Stimulated activated naive B cell treated with anti-CD40 and anti-IgM and Interleukin-4, amounts not matched to agents 10 μg/mL and 1 μg/mL and 100 μg/mL, for 72 hours (primary cell): Measurements from ENCODE around the gene INHA.
A peak's percentile ranks its signal among the peaks of the same experiment; 100 is the strongest.

ENCODE experiments used
- ATAC-seq, 2 donors: fragments of 150-1000 bp; cut with Tn5 transposase; replicated peaks; 2 replicates each; pipeline ENCODE4 v1.10.0; 2021; ENCODE audit warnings: moderate library complexity in 1 of 2
- DNase-seq: peaks from one replicate; pipeline ENCODE4 v3.0.0; 2021
- H3K27ac Mint-ChIP-seq: one replicate; pipeline ENCODE4 v1.8.0; 2022; ENCODE audit warnings: mild to moderate bottlenecking, mixed read lengths
- H3K27me3 Mint-ChIP-seq, 2 donors: one replicate each; pipeline ENCODE4 v1.8.0; 2022; ENCODE audit warnings: mixed read lengths in 2 of 2
- H3K36me3 Mint-ChIP-seq, 2 donors: one replicate each; pipeline ENCODE4 v1.8.0; 2022; ENCODE audit warnings: mixed read lengths in 2 of 2, mild to moderate bottlenecking in 1 of 2
- H3K4me1 Mint-ChIP-seq, 2 donors: one replicate each; pipeline ENCODE4 v1.8.0; 2022; ENCODE audit warnings: mixed read lengths in 2 of 2, mild to moderate bottlenecking in 1 of 2
- H3K4me3 Mint-ChIP-seq, 2 donors: one replicate each; pipeline ENCODE4 v1.8.0; 2022; ENCODE audit warnings: mild to moderate bottlenecking in 2 of 2, mixed read lengths in 2 of 2, moderate library complexity in 1 of 2
- H3K9me3 Mint-ChIP-seq, 2 donors: one replicate each; pipeline ENCODE4 v1.8.0; 2022; ENCODE audit warnings: mixed read lengths in 2 of 2, mild to moderate bottlenecking in 1 of 2

The INHA gene

DNA sequence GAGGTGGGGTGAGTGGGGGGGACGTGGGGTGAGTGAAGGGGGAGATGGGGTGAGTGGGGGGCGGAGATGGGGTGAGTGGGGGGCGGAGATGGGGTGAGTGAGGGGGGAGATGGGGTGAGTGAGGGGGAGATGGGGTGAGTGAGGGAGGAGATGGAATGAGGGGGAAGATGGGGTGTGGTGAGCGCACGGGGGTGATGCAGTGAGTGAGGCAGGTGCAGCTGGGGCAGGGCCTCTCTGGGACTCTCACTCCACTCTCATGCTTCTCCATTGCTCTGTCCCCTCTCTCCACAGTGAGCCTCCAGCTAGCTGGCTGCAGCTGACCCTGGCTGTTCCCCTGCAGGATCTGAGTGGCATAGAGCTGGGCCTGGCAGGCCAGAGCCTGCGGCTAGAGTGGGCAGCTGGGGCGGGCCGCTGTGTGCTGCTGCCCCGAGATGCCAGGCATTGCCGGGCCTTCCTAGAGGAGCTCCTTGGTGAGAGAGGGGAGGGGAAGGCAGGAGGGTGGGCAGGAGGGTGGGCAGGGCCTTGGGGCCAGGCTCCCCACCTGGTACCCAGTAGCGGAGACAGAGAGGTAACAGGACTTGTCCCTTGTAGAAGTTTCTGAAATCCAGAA, 41.5 kb downstream of the INHA start:
- Mint-ChIP-seq H3K4me3 (no peak overlapping the region), H3K27ac (no peak overlapping the region), H3K27me3 (no peaks in the 10 kb centered on the region)

DNA sequence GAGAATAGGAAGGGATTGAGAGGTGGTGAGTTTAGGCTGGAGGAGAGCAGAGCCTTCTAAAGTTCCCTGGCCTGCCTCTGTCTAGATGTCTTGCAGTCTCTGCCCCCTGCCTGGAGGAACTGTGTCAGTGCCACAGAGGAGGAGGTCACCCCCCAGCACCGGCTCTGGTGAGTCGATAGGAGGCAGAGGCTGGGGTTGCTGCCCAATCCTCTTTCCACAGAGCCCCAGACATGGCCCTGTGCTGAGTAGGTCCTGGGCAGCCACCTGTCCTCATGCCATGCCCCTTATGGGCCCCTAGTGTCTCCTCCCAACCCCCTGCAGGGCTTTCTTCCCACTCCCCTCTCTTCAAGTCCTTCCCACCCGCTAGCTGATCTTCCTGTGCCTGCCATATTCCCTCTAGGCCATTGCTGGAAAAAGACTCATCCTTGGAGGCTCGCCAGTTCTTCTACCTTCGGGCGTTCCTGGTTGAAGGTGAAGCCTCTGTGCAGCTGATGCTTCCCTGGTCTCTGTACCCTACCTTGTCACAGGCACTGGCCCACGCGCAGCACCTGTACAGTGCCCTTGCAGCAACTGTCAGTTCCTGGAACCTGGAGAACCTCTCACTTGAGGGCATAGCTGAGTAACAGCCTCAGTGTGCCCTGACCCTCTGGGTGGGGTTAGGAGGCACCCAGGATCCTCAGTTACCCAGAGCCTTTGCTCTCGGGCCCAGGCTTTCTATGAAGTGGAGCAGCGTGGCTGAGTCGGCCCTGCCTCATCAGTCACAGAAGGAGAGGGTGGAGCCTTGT, 42.2 kb downstream of the INHA start:
- Mint-ChIP-seq H3K9me3 (no peaks in the 10 kb centered on the region), H3K4me3 (no peak overlapping the region), H3K27me3 (no peaks in the 10 kb centered on the region), H3K36me3 (peaks cover 42 to 65% of the 10 kb centered on the region in 2 donors), H3K27ac (no peak overlapping the region), H3K4me1 (peaks cover 6 to 12% of the 10 kb centered on the region in 2 donors)
- DNase-seq: no peak
- ATAC-seq: no peak

More for the DNA sequence above, 41.5 kb downstream of the INHA start:
- DNase-seq (no peak), ATAC-seq (no peak)
- H3K36me3 Mint-ChIP-seq: peaks cover 45 to 70% of the 10 kb centered on the region in 2 donors
- no peaks in the 10 kb centered on the region for H3K9me3 Mint-ChIP-seq
- peaks cover 6 to 12% of the 10 kb centered on the region in 2 donors for H3K4me1 Mint-ChIP-seq

DNA sequence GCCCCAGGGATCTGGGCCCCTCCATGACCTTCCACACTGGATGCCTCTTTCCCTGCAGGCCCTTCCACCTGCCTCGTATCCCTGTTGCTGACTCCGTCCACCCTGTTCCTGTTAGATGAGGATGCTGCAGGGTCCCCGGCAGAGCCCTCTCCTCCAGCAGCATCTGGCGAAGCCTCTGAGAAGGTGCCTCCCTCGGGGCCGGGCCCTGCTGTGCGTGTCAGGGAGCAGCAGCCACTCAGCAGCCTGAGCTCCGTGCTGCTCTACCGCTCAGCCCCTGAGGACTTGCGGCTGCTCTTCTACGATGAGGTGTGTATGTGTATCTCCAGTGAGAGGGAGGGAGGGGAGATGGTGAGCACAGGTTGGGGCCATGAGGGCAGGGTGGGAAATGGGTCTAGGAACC, 42.9 kb downstream of the INHA start:
- peaks cover 39 to 59% of the 10 kb centered on the region in 2 donors for H3K36me3 Mint-ChIP-seq
- peaks cover 6 to 12% of the 10 kb centered on the region in 2 donors for H3K4me1 Mint-ChIP-seq
- ATAC-seq (no peak), DNase-seq (no peak)
- no peak overlapping the region for H3K27ac Mint-ChIP-seq
- no peak overlapping the region for H3K4me3 Mint-ChIP-seq
- no peaks in the 10 kb centered on the region for H3K9me3 Mint-ChIP-seq
- no peaks in the 10 kb centered on the region for H3K27me3 Mint-ChIP-seq

DNA sequence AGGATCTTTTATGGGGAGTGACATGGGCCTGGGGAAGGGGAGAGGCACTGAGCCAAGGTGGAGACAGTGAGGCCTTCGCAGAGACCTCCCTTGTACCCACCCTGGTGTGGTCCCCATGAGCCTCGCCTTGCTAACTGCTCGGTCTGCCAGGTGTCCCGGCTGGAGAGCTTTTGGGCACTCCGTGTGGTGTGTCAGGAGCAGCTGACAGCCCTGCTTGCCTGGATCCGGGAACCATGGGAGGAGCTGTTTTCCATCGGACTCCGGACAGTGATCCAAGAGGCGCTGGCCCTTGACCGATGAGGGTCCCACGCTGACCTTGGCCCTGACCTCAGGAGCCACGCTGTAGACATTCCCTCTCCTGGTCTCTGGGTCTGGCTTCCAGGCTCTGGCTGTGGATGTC, 43.8 kb downstream of the INHA start:
- H3K27ac Mint-ChIP-seq: no peak overlapping the region
- peaks cover 39 to 53% of the 10 kb centered on the region in 2 donors for H3K36me3 Mint-ChIP-seq
- H3K27me3 Mint-ChIP-seq: no peaks in the 10 kb centered on the region
- H3K4me3 Mint-ChIP-seq: no peak overlapping the region
- ATAC-seq (no peak), DNase-seq (no peak)
- no peaks in the 10 kb centered on the region for H3K9me3 Mint-ChIP-seq
- peaks cover 6 to 12% of the 10 kb centered on the region in 2 donors for H3K4me1 Mint-ChIP-seq

GRCh38 chr2:219616550-219616949, 44.4 kb downstream of the INHA start:
- DNase-seq (no peak), ATAC-seq (no peak)
- H3K4me3 Mint-ChIP-seq: no peak overlapping the region
- H3K27ac Mint-ChIP-seq: no peak overlapping the region
- peaks cover 3 to 5% of the 10 kb centered on the region in 2 donors for H3K27me3 Mint-ChIP-seq
- peaks cover 6 to 12% of the 10 kb centered on the region in 2 donors for H3K4me1 Mint-ChIP-seq
- peaks cover 34 to 47% of the 10 kb centered on the region in 2 donors for H3K36me3 Mint-ChIP-seq
- no peaks in the 10 kb centered on the region for H3K9me3 Mint-ChIP-seq

DNA sequence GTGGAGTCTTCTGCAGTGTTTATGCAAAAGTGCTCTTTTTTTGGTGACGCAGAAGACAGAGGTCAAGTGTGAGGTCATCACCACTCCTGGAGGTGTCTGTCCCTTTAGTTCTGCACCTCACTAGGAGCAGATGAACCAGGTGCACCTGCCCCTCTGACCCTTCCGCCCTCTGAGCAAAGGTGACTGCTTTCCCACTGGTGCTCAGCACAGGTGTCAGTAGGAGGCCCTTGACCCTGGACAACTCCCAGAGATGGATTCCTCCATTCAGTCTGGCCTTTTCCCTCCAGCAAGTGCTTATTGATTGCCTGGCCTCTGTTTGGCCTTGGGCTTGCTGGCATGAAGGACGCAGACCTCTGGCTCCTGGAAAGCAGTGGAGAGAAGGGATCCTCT, 46.6 kb downstream of the INHA start:
- peak overlapping the region; percentile 21 for H3K27ac Mint-ChIP-seq
- H3K9me3 Mint-ChIP-seq: no peaks in the 10 kb centered on the region
- DNase-seq (no peak), ATAC-seq (no peak)
- peaks cover 9 to 22% of the 10 kb centered on the region in 2 donors for H3K27me3 Mint-ChIP-seq
- no peak overlapping the region for H3K4me3 Mint-ChIP-seq
- H3K36me3 Mint-ChIP-seq: peaks cover 21 to 29% of the 10 kb centered on the region in 2 donors
- no peaks in the 10 kb centered on the region for H3K4me1 Mint-ChIP-seq

- no peak for DNase-seq
- H3K4me1 Mint-ChIP-seq: no peaks in the 10 kb centered on the region
- peaks cover 20 to 24% of the 10 kb centered on the region in 2 donors for H3K36me3 Mint-ChIP-seq
- H3K27me3 Mint-ChIP-seq: peaks cover 13 to 25% of the 10 kb centered on the region in 2 donors
- no peak overlapping the region for H3K27ac Mint-ChIP-seq
- no peak overlapping the region for H3K4me3 Mint-ChIP-seq
- no peak for ATAC-seq
- H3K9me3 Mint-ChIP-seq: no peaks in the 10 kb centered on the region
Observed at GRCh38 chr2:219619235-219619634, 47.1 kb downstream of the INHA start.

GRCh38 chr2:219620546-219620945, 48.4 kb downstream of the INHA start:
- Mint-ChIP-seq H3K4me1 (no peaks in the 10 kb centered on the region), H3K4me3 (no peak overlapping the region), H3K27ac (no peak overlapping the region), H3K27me3 (peaks cover 21 to 38% of the 10 kb centered on the region in 2 donors), H3K36me3 (peaks cover 8 to 11% of the 10 kb centered on the region in 2 donors), H3K9me3 (no peaks in the 10 kb centered on the region)
- DNase-seq (no peak), ATAC-seq (no peak)

GRCh38 chr2:219621935-219622334, 49.8 kb downstream of the INHA start:
- DNase-seq (no peak), ATAC-seq (no peak)
- Mint-ChIP-seq H3K4me1 (peaks cover under 1 to 3% of the 10 kb centered on the region in 2 donors), H3K27me3 (peaks cover 32 to 48% of the 10 kb centered on the region in 2 donors), H3K36me3 (peaks cover under 1 to 1% of the 10 kb centered on the region in 2 donors), H3K9me3 (no peaks in the 10 kb centered on the region), H3K4me3 (no peak overlapping the region), H3K27ac (no peak overlapping the region)

GRCh38 chr2:219622472-219622871, 50.4 kb downstream of the INHA start:
- peaks cover 2 to 6% of the 10 kb centered on the region in 2 donors for H3K4me1 Mint-ChIP-seq
- DNase-seq: no peak
- H3K4me3 Mint-ChIP-seq: no peak overlapping the region
- H3K27ac Mint-ChIP-seq: no peak overlapping the region
- peaks cover 35 to 51% of the 10 kb centered on the region in 2 donors for H3K27me3 Mint-ChIP-seq
- peaks cover 0 to 3% of the 10 kb centered on the region in 2 donors for H3K36me3 Mint-ChIP-seq
- ATAC-seq: no peak
- no peaks in the 10 kb centered on the region for H3K9me3 Mint-ChIP-seq

DNA sequence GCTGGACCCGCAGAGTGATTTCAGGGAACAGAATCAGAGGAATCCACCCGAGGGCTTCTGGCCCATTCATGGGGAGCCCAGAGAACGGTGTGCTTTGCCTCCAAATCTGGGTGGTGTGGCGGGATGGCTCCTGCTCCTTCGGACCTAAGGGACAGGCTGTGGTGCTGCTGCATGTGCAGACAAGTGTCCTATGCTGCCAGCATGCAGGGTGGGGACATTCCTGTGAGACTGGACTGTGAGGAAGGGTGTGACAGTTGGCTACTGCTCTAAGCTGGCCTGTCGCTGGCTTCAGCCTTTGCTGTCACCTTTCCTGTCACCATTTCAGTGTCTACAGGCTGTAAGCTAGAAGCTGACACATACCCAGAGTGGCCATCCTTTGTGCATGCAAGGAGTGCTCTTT, 52.5 kb downstream of the INHA start:
- Mint-ChIP-seq H3K36me3 (peaks cover 0 to 3% of the 10 kb centered on the region in 2 donors), H3K27me3 (peaks cover 46 to 68% of the 10 kb centered on the region in 2 donors), H3K9me3 (no peaks in the 10 kb centered on the region), H3K4me3 (no peak overlapping the region), H3K27ac (no peak overlapping the region), H3K4me1 (peaks cover 9 to 15% of the 10 kb centered on the region in 2 donors)
- no peak for DNase-seq
- ATAC-seq: no peak

- peaks cover 9 to 15% of the 10 kb centered on the region in 2 donors for H3K4me1 Mint-ChIP-seq
- ATAC-seq: no peak
- peaks cover 0 to 3% of the 10 kb centered on the region in 2 donors for H3K36me3 Mint-ChIP-seq
- no peaks in the 10 kb centered on the region for H3K9me3 Mint-ChIP-seq
- DNase-seq: no peak
- peaks cover 50 to 74% of the 10 kb centered on the region in 2 donors for H3K27me3 Mint-ChIP-seq
- no peak overlapping the region for H3K4me3 Mint-ChIP-seq
- no peak overlapping the region for H3K27ac Mint-ChIP-seq
Observed at GRCh38 chr2:219625179-219625578, 53.1 kb downstream of the INHA start.
